Activated naive CD4-positive, alpha-beta T cell treated with anti-CD3 and anti-CD28 coated beads, Interleukin-2, amount 50 U/mL, for 16 hours (primary cell): Measurements from ENCODE around the gene PLAGL2.

Source experiments
- DNase-seq: peaks from one replicate; pipeline ENCODE4 v3.0.0-alpha.2; 2020

The PLAGL2 gene

GRCh38 chr20:32230707-32231106 lies 23.2 kb upstream of the PLAGL2 start:
- no peak for DNase-seq

DNA sequence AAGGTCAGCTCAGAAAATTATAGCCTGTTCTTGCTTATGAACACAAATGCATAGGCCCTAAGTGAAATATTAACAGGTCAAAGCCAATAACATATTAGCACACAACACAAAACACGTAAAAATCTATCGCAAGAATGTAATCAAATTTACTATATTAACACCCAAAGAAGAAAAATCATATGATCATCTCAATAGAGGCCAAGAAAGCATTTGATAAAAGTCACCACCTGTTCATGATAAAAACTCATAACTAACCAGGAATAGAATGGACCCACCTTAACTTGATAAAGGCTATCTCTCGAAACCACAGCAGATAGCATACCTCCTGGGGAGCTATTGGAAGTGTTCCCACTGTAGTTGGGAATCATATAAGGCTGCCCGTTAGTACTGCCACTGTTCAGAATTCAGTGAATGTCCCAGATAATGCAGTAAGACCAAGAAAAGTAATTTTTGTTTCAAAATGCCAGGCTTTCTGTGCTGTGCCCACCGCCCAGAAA lies 21.8 kb upstream of the PLAGL2 start:
- no peak for DNase-seq

- no peak for DNase-seq
Measured at GRCh38 chr20:32227744-32228688, 20.5 kb upstream of the PLAGL2 start.

- DNase-seq, result no peak
Measured at GRCh38 chr20:32227306-32227705, 19.8 kb upstream of the PLAGL2 start.

- no peak for DNase-seq
Measured at GRCh38 chr20:32226391-32226790, 18.8 kb upstream of the PLAGL2 start.

DNA sequence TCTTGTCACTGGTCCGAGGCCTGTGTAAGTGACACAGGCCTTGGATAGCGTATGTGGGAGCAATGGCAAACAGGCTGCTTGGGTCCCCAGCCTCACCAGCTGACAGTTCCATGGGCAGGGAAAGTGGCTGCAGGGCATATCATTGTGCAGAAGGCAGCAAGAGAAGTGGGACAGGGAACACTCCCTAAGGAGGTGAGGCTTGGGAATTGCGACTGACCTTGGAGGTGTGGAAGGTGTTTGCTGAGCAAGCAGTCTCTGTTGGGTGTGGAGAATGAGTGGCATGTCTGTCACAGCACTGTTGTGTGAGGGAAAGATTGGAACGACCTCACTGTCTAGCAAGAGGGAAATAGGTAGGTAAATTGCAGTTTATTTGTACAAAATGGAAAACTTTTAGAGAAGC lies 16.9 kb upstream of the PLAGL2 start:
- DNase-seq, result no peak

DNA sequence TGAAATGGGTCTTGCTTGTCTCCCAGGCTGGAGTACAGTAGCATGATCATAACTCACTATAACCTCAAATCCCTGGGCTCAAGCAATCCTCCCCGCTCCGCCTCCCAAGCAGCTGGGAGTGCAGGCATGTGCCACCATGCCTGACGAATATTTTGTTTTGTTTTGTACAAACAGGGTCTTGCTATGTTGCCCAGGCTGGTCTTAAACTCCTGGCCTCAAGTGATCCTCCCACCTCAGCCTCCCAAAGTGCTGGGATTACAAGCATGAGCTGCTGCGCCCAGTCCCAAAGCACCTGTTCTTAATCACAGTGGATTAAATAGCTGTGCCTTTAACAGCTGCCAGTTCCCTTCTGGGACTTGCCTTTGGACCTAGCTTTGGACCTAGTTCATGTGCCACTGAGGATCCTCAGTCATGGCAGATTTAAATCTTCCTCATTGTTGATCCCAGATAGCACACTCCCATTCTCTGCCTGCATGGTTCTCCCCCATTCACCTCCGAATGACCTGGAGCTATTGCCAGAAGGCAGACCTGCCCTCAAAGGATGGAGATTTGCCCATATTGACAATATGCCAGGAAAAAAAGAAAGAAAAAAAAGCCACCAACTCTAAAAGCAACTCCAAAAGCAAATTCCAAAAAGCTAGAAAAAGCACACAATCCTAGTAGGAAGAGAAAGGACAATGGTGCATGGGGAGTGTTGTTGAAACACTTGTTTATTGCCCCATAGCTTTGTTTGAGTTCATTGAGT lies 10.8 kb upstream of the PLAGL2 start:
- no peak for DNase-seq

GRCh38 chr20:32216179-32217142 lies 8.9 kb upstream of the PLAGL2 start:
- DNase-seq, result no peak

GRCh38 chr20:32215729-32216128 lies 8.2 kb upstream of the PLAGL2 start:
- no peak for DNase-seq

DNA sequence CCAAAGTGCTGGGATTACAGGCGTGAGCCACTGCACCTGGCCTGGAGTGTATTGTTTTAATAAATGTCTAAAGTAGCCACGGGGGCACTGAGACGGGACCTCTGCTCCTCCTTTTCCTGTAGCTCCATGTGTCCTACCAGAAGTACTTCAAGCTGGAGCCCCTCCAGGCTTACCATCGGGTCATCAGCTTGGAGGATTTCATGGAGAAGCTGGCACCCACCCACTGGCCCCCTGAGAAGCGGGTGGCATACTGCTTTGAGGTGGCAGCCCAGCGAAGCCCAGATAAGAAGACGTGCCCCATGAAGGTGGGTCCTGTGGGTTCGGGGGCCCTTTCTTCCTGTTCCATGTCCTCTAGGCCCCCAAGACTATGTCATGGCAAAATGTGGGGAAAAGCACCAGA lies 7.6 kb upstream of the PLAGL2 start:
- DNase-seq, result no peak

GRCh38 chr20:32213870-32214269 lies 6.3 kb upstream of the PLAGL2 start:
- DNase-seq, result no peak

DNA sequence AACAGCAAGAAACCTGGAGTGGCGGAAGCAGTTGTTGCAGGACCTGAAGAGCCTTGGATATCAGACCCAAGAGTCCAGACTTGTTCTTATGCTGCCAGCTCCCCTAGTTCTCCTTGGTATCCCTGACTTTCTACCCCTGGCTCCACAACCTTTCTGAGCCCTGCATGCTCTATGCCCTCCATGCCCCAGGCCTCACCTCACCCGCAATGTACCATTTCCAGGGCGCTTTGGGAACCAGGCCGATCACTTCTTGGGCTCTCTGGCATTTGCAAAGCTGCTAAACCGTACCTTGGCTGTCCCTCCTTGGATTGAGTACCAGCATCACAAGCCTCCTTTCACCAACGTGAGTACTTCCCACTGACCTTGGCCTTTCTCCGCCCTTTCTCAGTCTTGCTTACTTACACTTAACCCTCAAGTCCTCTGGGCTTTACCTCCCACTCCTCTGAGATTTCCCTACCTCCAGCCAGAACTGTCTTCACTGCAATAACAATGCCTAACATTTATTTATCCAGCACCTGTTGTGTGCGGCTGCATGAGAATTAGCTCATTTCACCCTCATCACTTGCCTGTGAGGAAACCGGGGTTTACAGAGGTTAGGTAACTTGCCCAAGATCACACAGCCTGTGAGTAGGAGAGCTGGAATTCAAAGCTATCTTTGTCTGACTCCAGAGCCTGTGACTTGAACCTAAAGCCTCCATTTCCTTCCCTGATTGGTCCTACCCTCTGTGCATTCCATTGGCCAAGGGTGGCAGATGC lies 2.5 kb upstream of the PLAGL2 start:
- DNase-seq, result no peak

GRCh38 chr20:32208499-32209154 lies 1.1 kb upstream of the PLAGL2 start:
- no peak for DNase-seq

DNA sequence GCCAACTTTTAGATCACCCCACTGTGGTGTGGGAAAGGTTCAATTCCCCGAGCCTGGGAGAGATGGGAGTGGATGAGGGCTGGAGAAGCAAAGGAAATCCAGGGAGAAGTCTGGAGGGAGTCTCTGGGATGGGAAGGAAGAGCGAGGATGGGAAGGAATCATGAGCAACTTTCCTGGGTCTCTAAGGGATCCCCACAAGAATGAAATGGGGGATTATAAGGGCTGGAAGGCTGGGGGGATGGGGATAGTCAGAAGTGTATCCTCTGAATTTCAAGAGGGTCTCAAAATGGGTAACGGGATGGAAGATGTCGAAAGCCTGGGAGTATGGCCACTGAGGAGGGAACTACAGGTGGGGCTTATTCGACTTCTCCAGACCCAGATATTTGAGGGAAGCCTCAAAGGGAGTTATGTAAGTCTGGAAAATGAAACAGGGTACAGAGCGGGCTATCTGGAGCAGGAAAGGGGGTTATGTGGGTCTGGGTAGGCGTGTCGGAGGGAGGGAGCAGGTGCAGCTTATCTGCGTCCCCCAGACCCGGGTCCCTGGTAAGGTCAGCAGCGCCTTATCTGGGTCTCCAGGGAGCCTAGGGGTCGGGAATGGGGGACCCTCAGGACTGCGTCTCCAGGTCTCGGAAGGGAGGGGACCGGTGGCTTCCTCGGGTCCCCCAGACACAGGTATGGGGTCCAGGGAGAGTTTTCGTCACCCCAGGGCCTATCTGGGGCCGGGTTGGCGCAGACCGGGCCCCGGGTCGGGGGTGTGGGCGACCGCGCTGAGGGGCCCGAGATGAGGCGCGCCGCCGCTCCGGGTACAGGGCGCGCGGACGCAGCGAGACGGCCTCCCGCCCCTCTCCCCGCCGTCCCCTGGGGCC lies 550 bp downstream of the PLAGL2 start:
- no peak for DNase-seq

- DNase-seq, result peak; percentile 33
Measured at GRCh38 chr20:32205843-32206759, 1.4 kb downstream of the PLAGL2 start.

DNA sequence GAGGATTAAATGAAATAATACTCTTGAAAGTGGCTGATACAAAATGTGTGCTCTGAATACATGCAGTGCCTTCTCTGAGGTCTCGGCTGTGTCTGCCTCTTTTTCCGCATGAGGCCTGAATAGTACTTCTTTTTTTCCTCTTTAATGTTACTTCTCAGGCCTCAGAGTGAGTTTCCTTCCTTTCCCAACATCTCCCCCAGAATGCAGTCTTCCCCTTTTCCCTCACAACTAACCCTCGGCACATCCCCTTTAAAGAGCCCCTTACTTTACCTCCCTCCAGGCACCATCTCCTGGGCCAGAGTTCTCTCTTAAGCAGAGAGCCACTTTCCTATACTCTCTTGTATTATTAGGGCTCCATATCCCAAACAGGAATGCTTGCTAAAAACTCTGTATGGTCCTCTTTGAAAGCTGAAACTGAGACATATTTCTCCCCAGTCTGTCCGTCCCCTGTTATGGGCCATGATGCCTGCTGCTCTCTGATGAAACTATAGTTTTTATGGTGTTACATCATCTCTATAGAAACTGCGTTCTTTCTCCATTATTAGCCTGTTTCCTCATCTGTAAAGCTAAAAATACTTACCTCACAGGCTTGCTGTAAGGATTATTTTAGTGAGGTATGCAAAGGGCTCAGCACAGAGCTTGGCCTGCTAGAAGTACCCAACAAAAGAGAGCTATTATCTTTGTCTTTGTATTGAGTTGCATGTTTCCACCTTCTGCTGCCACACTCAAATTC lies 2.3 kb downstream of the PLAGL2 start:
- DNase-seq, result no peak

- DNase-seq, result peak; percentile 80
Measured at GRCh38 chr20:32204205-32205109, 3.1 kb downstream of the PLAGL2 start.
